ELR (cell line): ENCODE measurements around the gene FOXO6.
"Not testable (repeated sequence)": the region's sequence is repeated elsewhere in the genome, so short reads cannot be mapped to it uniquely, and the experiment has no call there.

Source experiments
- DNase-seq: peaks from one replicate; pipeline ENCODE4 v3.0.0-alpha.2; 2015; ENCODE audit warnings: low read depth

The FOXO6 gene

DNA sequence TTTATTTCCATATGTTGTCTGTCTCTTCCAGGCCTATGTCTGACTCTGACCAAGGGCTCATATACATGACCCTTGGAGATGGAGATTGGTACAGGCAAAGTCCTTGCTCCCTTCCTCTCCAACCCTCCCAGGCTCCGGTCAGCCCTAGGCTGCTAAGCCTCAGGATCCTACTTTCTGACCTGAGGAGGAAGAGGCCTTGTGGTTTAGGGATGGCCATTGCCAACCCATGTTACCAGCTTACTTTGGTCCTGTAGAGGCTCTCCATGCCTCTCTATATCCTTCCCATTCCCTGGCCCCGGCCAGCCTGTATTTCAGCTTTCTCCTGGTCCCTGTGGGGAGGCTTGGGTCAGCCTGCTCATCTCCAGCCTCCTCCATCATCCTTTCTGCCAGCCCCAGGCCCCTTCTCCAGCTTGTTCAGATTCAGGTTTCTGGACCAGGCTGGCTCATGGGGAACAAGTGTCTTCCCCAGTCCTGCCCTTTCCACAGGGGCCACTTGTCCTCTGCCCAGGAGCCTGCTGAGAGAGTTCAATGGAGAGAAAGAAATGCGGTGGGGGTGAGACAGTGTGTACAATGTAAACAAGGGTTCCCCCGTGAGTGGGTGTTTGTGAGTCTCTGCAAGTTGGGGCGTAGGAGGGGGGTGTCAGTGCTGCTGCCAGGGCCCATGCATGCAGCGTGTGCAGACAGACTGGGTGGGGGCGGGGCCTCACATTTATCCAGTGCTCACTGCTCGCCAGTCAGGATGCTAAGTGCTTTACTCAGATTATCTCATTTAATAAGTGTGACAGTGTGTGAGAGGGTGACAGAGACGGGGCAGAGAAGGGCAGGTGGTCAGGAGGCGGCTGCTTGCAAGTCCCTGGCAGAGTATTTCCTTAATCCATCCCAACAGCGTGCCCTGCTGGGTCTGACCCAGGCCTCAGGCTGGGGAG is 31.3 kb upstream of the FOXO6 start:
- DNase-seq, result no peak

DNA sequence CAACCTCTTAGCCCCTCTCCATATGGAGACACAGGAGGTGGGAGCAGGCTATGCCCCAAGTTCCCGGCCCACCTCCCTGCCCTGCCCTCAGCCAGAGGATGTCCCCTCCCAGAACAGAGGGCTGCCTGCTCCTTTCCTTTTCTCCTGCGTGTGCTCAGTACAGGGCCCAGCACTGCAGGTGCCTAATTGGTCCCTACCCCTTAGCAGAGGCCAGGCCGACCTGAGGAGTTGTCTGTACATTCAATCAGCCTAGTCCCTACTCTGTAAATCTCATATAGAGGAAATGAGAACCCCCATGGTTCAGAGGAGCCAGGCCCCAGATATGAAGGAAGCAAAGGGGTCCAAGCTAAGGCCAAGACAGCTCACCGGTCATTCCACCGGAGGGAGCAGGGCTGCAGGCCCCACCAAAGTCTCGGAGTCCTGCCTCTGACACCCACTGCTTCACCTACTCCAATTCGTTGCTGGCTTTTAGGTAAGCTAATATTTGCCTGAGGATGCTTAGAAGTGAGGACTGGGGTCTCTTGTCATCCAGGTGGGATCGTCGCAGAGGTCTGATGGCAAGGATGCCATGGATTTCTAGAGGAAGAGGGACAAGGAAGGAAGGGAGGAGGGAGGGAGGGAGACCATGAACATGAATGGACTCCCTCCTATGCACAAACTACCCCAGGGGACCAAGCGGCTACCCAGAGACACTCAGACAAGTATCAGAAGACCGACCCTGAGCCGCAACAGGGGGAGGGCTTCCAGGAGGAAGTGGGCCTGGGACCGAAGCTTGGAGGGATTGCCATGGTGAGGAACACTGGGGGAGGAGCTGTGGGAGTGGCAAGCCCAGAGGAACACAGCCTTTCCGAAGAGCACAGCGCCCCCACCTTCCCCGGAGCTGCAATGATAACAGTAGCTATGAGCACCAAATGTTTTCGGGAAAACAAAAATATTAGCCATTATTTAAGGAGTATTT is 30.4 kb upstream of the FOXO6 start:
- peak; percentile 30 for DNase-seq

DNA sequence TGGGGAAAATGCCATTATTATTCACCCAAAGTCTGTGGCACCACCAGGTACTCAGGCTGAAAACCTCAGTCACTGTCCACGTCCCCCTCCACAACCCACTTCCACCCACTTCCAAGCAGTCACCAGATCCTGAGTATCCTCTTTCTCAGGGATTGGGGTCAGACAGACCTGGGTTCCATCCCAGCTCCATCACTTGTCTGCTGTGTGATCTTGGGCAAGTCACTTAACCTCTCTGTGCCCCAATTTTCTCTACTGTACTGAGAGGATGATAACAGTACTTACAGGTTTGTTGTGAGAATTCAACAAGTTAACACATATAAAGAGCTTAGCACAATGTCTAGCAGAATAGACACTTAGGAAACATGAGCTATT is 29.7 kb upstream of the FOXO6 start:
- no peak for DNase-seq

DNA sequence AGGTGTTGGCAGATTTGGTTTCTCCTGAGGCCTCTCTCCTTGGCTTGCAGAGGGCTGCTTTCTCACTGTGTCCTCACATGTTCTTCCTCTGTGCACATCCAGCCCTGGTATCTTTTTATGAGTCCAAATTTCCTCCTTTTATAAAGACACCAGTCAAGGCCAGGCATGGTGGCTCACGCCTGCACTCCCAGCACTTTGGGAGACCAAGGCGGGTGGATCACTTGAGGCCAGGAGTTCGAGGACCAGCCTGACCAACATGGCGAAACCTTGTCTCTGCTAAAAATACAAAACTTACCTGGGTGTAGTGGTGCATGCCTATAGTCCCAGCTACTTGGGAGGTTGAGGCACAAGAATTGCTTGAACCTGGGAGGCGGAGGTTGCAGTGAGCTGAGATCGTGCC is 29.1 kb upstream of the FOXO6 start:
- not testable (repeated sequence) for DNase-seq

DNA sequence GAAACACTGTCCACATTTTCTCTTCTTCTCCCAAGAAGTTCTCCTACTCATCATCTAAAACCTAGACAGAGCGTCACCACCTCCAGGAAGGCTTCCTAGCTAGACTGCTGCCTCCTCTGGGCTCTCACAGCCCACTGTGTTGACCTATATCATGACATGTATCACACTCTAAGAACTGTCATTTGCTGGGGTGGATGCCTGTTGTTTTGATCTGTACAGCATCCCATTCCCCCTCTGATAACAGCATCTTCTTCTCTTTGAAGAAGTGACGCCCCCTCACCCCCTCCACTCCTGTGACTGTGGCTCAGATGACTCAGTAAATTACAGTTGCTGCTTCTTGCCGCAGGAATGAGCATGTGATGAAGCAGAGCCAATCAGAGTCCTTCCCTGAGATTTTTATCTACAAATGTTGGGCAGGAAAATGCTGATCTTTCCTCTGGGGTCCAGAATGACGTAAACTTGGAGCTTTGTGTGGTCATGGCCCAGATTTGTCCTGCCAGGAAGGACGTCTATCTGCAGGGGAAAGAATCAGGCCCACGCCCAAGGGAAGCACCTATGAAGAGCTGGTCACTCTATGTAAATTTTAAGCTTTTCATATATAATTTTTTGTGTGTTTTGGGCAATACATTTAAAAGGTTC is 28.0 kb upstream of the FOXO6 start:
- DNase-seq, result peak; percentile 91

DNA sequence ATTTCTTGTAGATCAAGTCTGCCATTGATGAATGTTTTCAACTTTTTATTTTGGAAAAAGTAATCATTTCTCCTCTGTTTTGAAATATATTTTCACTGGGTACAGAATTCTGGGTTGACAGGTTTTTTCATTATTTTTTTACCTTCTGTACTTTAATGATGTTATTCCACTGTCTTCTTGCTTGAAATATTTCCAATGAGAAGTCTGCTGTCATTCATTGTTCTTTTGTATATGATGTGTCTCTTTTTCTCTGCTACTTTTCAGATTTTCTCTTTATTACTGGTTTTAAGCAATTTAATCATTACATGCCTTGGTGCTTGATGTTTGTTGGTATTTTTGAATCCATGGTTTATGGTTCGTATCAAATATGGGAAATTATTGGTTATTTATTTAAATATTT is 22.4 kb upstream of the FOXO6 start:
- no peak for DNase-seq

DNA sequence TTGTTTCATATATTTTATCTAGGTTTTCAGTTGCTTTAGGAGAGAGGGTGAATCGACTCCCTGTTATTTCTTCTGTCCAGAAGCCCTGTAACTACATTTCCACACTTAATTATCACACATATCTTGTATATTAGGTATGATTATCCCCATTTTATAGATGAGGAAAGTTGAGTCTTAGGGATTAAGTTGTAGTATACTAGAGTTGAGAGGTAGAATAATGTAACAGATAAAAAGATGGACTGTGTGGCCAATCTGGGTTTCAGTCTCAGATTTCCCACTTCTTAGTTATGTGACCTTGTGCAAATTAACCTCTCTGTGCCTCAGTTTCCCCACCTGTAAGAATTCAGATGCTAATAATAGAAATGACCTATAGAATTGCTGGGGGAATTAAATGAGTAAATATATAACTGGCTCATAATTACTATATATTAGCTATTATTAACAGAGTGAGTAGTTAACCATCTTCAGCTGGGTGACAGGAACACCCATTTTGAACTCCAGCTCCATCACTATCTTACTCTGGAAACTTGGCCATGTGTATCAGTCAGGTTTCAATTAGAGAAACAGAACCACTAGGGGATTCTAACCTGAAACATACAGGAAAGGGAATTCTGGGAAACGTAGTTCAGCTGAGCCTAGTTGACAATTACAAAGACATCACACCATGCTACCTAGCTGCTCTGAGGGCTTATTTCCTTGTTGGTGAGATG is 20.4 kb upstream of the FOXO6 start:
- peak; percentile 25 for DNase-seq

DNA sequence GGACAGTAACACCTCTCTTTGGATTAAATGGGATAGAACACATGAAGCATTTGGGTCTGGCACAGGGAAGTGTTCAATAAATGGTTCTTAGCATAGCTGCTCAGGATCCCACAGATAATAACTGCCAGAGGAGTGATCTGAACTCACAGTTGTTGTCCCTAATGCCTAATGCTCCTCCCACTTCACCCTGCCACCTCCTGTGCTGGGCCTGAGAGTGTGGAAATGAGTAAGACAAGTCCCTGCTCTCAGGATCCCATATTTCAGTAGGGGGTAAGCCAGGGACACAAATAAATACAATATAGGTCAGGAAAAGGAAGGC is 19.9 kb upstream of the FOXO6 start:
- DNase-seq, result no peak

DNA sequence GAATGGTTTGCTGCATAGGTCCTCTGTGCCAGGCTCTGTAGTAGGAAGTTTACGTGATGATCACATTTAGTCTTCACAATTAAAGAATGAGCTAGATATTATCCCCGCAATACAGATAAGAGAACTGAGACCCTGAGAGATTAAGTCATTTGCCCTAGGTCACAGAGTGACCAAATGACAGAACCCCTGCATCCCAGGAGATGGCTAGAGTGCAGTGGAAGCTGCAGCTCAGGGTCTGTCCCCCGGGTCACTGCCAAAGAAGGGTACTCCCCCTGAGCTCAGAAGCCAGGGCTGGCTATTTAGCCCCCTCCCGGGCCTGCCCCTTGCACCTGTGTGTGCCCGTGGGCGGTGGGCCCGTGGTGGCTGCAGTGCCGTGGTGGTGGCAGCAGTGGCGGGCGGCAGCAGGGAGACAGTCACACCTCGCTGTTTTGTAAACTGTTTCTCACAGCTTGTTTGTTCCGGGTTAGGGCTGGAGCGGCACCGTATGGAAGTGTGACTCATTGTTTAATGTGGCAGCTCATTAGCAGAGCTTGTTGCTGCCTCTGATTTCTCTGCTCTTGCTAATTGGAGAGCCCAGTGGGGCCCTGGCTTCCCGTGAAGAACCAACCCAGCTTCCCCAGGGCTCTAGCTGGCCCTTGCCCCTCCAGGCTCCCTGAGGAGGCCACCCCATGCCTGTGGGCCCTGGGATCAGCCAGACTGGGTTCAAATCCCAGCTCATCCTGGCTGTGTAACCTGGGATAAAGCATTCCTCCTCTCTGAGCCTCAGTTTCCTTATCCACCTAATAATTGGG is 19.3 kb upstream of the FOXO6 start:
- peak; percentile 32 for DNase-seq

DNA sequence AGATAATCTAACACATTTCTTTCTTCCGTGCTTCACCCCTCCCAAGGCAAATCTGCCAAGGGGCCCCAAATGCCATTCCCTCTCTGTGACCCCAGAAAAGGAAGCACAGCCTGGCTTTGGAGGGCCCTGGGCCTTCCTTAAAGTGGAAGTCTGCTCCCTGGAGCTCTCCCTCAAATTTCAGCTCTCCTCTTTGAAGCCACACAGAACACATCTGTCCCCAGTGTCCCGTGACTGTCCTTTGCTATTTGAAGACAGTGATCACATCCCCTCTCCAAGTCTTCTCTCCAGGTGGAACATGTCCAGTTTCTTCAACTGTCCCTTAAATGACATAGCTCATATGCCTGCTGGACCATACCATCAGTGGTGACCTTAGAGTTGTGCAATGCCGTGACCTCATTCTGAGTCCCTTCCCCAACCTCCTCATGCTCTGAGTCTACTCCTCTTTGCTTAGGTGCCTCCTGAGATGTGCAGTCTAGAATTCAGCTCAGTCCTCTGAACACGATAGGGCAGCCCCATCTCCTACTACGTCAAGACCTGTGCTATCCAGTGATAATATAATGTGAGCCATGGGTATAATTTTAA is 18.4 kb upstream of the FOXO6 start:
- DNase-seq, result peak; percentile 23

DNA sequence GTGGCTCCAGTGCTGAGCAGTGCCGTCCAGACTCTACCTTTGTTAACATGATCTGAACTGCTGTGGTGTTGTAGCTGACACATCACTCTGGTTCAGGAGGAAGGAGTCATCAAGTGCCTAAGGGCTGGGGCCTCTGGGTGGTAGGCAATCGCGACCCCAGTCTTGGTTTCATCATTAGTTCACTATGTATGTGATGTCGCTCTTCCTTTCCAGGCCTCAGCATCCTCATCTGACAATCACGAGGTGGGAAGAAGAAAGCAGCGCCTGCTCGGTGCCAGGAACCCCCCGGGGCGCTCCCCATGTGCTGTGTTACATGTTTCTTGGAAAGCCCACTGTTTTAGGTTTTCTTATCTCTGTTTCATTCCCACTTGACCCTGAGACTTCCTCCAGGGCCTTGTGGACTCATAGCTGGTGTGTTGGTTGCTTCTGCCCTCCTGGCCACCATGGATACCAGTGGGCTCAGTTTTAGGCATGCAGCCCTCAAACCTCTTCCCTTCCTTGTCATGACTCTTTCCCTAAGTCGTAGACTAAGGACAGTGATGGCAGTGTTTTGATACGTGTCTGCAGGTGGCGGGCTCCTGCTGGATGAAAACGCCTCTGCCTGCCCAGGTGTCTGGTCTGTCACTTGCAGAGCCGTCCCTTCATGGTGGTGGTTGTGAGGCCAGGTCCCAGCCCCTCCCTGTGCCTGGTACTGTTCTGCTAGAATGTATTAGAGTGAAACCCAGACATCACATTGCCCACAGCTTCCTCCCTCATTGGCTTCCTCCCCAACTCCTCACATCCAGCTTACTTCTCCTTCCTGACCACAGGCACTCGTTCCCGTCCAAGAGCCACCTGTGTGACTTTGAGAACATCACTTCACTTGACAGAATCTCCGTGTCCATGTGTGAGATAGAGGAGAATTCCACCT is 17.2 kb upstream of the FOXO6 start:
- DNase-seq, result peak; percentile 62

DNA sequence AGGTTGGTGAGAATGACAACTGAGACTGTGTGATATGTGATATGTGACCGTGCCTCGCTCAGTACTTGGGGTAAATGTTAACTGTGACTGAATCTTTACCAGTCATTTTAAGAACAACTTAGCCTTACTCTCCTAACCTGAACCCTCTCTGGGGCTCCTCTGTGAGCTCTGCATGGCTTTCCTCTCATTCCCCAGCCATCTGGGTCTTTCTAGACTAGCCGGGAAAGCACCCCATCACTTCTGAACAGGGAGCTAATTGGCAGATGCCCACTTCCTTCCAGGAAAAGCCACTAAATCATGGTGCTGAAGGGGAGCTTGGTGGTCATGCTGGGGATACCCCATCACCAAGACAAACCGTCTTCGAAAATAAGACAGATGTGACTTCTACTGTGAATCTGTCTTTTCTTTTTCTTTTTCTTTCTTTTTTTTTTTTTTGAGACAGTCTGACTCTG is 16.5 kb upstream of the FOXO6 start:
- DNase-seq, result no peak

DNA sequence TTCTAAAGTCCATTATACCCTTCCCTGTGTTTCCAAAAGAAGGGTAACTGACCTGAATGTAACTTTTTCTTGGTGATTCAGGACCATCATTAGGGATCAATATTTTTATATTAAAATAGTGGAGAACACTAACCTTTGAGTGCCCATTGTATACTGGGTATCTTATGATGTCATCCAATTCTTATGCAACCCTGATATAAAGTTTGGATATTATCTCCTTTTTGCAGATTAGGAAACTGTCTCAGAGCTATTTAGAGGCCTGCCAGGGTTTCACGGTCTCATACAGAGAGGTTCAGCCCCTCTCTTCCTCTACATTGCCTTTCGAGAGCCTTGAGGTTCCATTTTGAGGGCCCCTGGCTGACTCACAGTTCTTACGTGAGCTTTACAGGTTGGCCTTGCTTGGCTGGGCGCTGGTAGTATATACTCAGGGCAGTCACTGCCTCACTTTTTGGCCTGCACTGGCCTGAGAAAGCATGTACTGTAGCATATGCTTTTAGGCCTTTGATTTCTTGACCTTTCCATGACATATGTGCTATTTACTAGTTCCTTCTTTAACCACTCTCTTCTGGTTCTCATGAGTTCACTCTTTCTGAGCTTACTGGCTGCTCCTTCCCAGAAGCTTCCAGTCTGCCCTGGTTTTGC is 15.7 kb upstream of the FOXO6 start:
- DNase-seq, result no peak

DNA sequence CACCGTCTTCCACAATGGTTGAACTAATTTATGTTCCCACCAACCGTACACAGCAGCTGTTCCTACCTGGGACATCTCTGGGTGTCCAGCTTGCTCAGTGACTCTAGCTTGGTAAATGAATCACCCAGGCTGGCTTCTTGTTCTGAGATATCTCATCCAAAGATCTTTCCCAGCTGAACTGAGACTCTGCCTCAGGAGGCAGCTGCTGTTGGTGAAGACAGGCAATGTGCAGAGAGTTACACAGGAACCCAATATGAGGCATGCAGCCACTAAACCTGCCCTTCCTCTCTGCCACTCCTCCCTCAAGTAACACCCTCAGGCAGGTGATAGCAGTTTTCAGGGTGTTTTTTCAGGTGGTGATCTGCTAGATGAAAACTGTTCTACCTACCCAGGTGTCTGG is 14.0 kb upstream of the FOXO6 start:
- DNase-seq, result peak; percentile 36

DNA sequence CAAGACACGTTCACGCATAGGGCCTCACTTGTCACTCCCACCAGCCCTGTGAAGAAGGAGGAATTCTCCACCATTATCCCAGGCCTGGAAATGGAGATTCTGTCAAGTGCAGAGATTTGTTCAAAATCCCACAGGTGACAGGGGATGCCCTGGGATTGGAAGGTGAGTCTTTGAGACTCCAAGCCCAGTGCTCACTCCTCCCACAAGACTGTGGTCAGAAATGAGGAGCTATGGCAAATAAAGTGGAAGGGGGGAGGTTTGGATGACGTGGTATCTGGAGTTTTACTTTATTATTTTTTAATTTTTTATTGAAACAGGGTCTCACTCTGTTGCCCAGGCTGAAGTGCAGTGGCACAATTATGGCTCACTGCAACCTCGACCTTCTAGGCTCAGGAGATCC is 12.8 kb upstream of the FOXO6 start:
- no peak for DNase-seq

DNA sequence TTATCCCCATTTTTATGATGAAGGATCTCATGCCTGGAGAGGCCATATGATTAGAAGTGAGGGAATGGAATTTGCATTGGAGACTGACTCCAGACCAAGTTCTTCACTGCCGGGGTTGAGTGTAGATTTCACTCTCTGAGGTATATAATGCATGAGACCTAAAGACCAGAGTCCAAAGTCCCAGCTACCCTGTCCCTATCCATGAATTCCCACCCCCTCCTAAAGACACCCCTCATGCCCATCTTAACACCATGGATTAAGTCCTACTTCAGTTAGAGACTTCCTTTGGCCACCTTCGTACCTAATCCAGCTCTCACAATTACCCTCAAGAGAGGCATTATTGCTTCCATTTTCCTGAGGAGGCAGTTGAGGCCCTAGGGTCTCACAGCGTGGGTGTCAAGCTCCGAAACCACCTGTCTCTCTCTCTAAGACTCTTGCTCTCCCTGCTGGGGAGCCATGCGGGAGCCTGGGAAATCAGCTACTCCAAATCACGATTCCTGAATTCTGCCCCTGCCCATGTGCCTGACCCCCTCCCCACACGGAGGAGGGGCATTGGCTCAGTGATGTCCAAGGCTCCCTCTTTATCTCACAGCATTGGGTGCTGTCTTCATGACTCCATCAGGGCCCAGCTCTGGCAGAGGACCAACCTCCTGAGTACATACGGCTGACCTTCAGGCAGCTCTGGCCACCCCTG is 11.7 kb upstream of the FOXO6 start:
- DNase-seq, result no peak

DNA sequence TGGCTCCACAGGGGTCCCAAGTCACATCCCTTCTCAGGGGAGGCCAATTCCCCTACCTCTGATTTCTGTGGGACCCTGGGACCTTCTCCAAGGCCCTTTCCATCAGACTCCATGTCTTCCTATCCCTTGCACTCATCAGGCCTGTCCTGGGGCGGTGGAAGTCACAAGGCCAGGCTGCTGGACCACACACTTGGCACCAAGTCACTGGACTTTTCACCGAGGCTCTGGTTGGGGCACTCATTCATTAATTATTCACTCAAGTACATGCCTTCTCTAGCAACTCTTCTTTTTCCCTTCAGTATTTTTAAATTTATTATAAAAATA is 11.2 kb upstream of the FOXO6 start:
- no peak for DNase-seq

DNA sequence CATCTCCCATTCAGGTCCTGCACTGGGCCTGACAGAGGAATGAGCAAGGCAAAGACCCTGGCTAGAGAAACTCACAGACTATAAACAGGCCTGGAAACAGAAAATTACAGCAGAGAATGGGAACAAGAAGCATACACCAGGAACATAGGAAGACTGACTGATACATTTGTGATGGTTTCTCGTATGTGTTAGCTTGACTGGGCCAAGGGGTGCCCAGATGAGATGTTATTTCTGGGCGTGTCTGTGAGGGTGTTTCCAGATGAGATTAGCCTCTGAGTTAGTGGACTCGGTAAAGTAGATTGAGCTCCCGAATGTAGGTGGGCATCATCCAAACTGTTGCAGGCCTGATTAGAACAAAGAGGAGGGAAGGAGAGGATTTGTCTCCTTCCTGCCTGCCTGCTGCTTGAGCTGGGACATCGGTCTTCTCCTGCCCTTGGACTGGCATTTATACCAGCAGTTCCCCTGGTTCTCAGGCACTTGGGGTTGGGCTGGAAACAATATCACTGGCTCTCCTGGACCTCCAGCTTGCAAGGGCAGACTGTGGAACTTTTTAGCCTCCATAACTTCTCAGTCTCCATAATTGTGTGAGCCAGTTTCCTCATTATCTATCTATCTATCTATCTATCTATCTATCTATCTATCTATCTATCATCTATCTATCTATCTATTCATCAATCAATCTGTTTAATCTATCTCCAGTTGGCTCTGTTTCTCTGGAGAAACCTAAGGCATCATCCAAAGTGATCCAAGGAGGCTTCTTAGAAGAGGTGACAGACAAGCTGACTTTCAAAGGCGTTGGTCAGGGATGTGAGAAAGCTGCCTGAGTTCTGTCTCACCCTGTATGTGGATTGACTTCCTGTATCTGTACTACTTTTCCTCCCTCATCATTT is 9.7 kb upstream of the FOXO6 start:
- DNase-seq, result no peak
